AG04449 (cell line): Measurements from ENCODE around the gene FCN2.

Experiments used
- CTCF ChIA-PET: fragments of 350-600 bp; formaldehyde crosslinking; extraction: SDS; loops from one replicate; lab custom pipeline; 2021; ENCODE audit warnings: antibody characterized with exemption; lab: Yijun Ruan, JAX
- POLR2A ChIA-PET: fragments of 400-600, 350-600 bp; formaldehyde crosslinking; extraction: SDS; loops from one replicate; lab custom pipeline; 2020; ENCODE audit warnings: antibody characterized with exemption, inconsistent platforms; lab: Yijun Ruan, JAX
- DNase-seq: peaks from one replicate; pipeline ENCODE4 v3.0.0-alpha.2; 2010; ENCODE audit warnings: low read depth, low spot score
- H3K4me3 ChIP-seq: 2 replicates; pipeline ENCODE4 v1.5.1; 2011; ENCODE audit warnings: low read depth, mild to moderate bottlenecking, control low read depth, low read length
- CTCF ChIP-seq: IDR thresholded peaks from one replicate; pipeline ENCODE4 v1.5.1; 2011; ENCODE audit warnings: mild to moderate bottlenecking, moderate library complexity, low read length, control low read depth, inconsistent platforms; ENCODE audit not compliant: insufficient read depth; ENCODE audit errors: missing control alignments

The FCN2 gene

GRCh38 chr9:134888603-134889190, 8.1 kb downstream of the FCN2 start:
- TF ChIP-seq CTCF = no peak
- H3K4me3 ChIP-seq = no peak overlapping the region
- CTCF ChIA-PET = no interaction called here
- POLR2A ChIA-PET = no interaction called here
- no peak for DNase-seq

GRCh38 chr9:134889386-134890154, 9.0 kb downstream of the FCN2 start:
- H3K4me3 ChIP-seq = no peak overlapping the region
- no peak for DNase-seq
- ChIA-PET POLR2A (no interaction called here), CTCF (no interaction called here)
- no peak for TF ChIP-seq CTCF

GRCh38 chr9:134890155-134890495, 9.5 kb downstream of the FCN2 start:
- no peak overlapping the region for H3K4me3 ChIP-seq
- TF ChIP-seq CTCF = no peak
- no peak for DNase-seq
- POLR2A ChIA-PET = no interaction called here
- CTCF ChIA-PET = no interaction called here

- TF ChIP-seq CTCF = no peak
- no peak for DNase-seq
- ChIA-PET POLR2A (no interaction called here), CTCF (no interaction called here)
- no peak overlapping the region for H3K4me3 ChIP-seq
Measured at GRCh38 chr9:134891053-134891452, 10.4 kb downstream of the FCN2 start.

GRCh38 chr9:134891713-134892112, 11.1 kb downstream of the FCN2 start:
- ChIA-PET CTCF (no interaction called here), POLR2A (no interaction called here)
- no peak for TF ChIP-seq CTCF
- no peak overlapping the region for H3K4me3 ChIP-seq
- DNase-seq = no peak

GRCh38 chr9:134892221-134892620, 11.6 kb downstream of the FCN2 start:
- H3K4me3 ChIP-seq = no peak overlapping the region
- POLR2A ChIA-PET = no interaction called here
- CTCF ChIA-PET = no interaction called here
- TF ChIP-seq CTCF = no peak
- no peak for DNase-seq
